HG03139 (cell line): ENCODE results near the gene CCDC152.
"Not testable (repeated sequence)": the region's sequence is repeated elsewhere in the genome, so short reads cannot be mapped to it uniquely, and the experiment has no call there.

Experiments
- ATAC-seq: cut with Tn5 transposase; IDR thresholded peaks from one replicate; pipeline ENCODE4 v1.9.1; 2021; ENCODE audit not compliant: unreplicated experiment

Gene CCDC152

DNA sequence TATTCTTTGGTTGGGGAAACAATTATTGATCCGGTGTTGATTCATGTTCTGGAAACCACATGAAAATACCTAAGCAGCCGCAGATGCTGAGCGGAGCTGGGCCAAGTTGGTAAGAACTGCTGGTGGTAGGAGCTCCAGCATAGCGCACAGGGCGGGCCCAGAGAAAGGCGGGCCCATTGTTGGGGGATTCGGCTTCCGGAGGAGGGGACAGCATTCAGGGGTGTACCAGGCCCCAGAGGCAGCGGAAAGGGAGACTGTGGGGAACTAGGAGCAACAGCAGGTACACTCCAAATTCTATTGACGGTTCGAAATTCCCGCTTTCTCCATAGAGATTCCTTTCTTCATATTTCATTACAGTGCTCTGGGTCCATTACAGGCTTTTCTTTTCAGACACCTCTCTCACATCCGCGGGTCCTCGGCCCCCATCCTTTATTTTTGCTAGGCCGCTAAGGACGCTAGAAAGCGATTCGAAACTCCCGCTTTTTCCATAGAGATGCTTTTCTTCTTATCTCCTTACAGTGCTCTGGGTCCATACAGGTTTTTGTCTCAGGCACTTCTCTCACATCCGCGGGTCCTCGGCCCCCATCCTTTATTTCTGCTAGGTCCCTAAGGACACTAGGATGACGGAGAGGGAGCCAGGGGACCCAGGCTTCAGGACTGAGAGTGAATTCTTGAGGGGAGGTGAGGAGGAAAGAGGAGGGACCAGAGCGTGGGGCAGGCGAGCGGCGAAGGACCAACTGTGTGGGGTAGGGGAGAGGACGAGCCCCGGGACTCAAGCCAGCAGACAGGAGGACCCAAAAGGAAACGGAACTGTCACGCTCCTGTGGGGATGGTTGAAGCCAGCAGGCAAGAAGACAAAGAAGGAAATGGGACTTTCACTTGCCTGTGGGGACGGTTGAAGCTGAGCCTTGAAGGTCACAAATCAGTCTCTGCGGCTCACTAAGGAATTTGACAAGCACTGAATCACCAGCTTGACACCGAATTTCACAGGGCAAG is at the start of gene CCDC152:
Gene CCDC152, plus strand, starts transcription at position 213 of the 996 bp plus-strand sequence. CDS start 2,304 bp downstream, outside the sequence.
- ATAC-seq, result peak; percentile 91

DNA sequence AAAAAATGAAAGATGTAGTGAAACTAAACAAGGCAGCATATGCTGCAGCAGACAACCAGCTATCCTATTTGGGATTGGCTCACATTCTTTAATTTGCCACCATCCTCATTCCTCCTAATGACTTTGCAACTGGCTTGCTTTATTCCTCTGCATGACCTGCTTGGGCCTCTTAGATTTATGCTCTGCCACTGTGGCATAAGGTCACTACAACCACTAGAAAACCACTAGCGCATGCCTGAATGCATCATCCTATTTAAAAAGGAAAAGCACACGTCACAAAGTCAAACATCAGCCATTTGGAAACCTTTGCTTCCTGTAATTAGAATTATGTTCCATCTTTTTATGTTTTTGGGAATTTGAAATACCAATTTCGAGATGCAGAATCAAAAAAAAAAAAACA is 40.8 kb upstream of the CCDC152 start:
- ATAC-seq, result no peak

GRCh38 chr5:42718591-42718990 is 38.0 kb upstream of the CCDC152 start:
- ATAC-seq, result peak; percentile 92

GRCh38 chr5:42719034-42719433 is 37.6 kb upstream of the CCDC152 start:
- peak; percentile 9 for ATAC-seq

GRCh38 chr5:42720251-42720650 is 36.4 kb upstream of the CCDC152 start:
- ATAC-seq, result no peak

DNA sequence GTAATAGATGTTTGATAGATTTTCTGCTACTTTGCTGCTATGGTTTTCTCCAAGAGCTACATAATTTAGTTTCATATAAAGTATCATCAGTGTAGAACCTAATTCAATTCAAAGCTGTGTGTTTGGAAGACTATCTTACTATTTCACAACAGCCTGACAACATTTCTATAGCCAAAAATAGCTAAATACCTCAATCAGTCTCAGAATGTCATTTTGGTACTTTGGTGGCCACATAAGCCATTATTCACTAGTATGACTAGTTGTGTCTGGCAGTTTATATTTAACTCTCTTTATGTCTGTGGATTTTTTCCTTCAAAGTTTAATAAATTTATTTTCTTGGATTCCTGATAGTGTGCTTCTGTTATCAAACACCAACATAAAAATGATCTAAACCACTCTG is 35.1 kb upstream of the CCDC152 start:
- ATAC-seq, result no peak

DNA sequence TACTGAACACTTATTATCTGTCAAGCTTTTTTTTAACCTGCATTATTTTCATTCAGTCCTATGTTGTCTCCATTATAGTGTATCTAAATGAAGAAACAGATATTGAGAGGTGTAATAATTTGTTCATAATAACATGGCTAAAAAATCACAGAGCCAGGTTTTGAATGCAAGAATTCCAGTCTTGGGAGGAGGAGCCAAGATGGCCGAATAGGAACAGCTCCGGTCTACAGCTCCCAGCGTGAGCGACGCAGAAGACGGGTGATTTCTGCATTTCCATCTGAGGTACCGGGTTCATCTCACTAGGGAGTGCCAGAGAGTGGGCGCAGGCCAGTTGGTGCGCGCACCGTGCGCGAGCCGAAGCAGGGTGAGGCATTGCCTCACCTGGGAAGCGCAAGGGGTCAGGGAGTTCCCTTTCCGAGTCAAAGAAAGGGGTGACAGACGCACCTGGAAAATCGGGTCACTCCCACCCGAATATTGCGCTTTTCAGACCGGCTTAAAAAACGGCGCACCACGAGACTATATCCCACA is 22.0 kb upstream of the CCDC152 start:
- not testable (repeated sequence) for ATAC-seq

DNA sequence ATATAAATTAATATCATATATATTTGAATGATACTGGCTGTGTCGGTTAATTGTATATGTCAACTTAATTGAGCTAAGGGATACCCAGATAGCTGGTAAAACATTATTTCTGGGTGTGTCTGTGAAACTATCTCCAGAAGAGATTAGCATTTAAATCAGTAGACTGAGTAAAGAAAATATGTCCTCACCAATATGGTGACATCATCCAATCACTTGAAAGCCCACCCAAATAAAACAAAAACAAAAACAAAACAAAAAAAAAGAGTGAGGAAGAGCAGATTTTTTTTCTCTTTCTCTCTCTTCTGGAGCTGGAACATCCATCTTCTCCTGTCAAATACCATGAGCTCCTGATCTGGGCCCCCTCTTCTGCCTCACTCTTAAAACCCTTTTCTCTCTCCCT is 15.7 kb upstream of the CCDC152 start:
- no peak for ATAC-seq

DNA sequence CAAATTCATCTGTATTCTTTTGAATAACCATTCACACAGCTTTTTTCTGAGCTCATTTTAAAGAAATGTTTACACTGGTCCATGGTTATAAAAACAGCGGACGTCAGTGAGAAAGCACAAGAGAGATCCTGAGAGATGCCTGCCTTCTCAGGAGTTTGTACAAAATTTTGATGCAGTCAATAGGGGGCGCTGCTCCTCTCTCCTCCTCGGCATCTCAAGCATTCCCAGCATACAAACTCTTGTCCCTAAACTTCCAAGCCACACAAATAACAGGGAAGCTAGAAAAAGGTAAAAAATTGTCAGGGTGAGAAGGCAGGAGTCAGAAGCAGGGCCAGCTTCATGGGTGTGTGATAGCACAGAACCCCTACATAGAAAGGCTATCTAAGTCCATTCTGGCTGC is 11.2 kb upstream of the CCDC152 start:
- no peak for ATAC-seq

DNA sequence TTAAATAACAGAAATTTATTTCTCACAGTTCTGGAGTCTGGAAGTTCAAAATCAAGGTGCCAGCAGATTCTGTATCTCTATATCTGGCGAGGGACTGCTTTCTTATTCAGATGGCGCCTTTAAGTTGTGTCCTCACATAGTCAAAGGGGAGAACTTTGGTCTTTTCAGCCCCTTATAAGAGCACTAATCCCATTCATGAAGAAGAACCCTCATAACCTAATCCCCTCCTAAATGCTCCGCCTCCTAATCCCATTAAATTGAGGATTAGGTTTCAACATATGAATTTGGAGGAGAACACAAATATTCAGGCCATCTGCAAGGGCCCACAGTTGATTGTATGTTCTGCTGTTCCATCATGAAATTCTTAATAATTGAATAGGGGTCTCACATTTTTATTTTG is 10.8 kb upstream of the CCDC152 start:
- ATAC-seq, result no peak

GRCh38 chr5:42749020-42749419 is 7.6 kb upstream of the CCDC152 start:
- ATAC-seq, result no peak

- ATAC-seq, result no peak
Measured at GRCh38 chr5:42750507-42750906, 6.1 kb upstream of the CCDC152 start.

- ATAC-seq, result no peak
Measured at GRCh38 chr5:42751044-42751443, 5.6 kb upstream of the CCDC152 start.

DNA sequence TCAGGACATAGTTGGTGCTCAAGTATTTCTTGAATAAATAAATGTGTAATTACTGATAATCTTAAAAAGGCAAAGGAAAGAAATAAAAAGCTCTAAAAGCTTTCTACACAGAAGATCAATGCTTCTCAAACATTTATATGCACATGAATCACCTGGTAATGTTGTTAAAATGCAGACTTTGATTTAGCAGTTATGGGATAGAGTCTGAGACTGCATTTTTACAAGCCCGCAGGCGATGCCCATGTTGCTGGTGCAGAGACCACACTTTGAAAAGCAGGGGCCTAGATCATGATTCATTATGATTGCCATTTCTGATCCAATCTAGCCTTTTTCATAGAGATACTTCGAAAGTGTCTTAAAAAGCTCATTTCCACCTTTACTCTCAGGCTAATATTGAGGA is 3.5 kb upstream of the CCDC152 start:
- no peak for ATAC-seq

DNA sequence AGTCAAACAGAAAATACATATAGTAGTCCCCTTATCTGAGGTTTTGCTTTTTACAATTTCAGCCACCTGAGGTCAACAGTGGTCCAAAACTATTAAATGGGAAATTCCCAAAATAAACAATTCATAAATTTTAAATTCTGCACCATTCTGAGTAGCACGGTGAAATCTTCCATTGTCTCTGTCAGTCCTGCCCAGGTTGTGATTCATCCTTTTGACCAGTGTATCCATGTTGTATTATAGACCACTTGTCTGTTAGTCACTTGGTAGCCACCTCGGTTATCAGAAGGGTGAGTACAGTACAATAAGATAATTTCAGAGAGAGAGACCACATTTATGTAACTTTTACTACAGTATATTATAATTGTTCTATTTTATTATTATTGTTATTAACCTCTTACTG is 2.8 kb downstream of the CCDC152 start:
- no peak for ATAC-seq

DNA sequence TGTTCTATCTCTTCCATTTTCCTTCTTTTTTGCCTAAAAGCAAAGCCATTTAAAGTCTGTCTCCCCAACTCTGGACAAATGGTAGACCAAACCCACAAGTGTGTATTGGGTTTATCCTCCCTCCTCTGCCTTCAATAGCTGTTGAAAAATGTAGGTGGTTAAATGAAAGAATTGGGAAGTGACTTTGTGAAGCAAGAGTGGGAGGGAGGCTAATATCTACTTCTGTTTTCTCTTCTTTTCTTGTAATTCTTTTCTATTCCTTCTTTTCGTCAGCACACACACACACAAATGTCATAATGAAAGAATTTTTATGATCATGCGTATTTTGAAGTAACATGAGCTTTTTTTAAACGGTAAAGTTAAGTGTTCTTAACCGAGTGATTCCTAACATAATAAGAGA is 3.8 kb downstream of the CCDC152 start:
- no peak for ATAC-seq

- ATAC-seq, result no peak
Measured at GRCh38 chr5:42761791-42762190, 5.2 kb downstream of the CCDC152 start.

- ATAC-seq, result no peak
Measured at GRCh38 chr5:42767491-42768105, 11.0 kb downstream of the CCDC152 start.

GRCh38 chr5:42768106-42768504 is 11.5 kb downstream of the CCDC152 start:
- no peak for ATAC-seq

DNA sequence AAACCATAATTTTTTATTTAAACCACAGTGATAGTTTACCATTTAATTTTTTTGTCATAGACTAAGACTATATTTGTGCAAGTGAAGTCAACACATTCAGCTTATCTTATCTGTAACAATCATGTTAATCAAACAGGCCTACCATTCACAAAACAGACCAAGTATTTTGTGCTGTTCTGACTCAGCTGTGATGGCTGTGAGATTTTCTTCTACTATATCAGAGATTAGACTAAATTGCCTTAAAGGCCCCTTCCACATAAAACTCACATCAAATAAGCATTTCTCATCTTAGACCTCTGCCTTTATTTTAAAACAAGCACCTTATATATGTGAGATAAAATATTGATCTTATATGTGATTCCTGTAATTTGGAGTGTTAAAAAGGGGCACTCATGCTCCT is 13.4 kb downstream of the CCDC152 start:
- no peak for ATAC-seq

DNA sequence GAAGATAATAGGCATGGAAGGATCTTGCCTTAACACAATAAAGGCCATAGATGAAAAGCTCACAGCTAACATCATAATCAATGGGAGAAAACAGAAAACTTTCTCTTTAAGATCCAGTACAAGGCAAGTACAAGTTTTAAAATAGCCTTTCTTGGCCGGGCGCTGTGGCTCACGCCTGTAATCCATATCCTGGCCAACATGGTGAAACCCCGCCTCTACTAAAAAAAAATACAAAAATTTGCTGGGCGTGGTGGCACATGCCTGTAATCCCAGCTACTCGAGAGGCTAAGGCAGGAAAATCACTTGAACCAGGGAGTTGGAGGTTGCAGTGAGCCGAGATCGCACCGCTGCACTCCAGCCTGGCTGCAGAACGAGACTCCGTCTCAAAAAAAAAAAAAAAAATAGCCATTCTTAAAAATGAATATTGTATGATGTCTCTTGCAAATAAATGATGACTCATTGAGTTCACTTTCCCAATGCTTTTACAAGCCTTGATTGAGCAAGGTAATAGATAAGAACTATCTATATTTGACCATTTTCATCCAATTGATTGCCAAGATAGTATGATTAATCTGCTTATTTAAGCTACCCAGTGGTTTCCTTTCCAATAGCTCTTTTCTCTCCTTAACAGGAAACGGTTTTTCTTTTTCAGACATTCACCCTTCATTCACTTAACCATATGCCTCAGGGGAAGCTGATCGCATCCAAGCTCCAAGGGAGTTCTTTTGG is 15.8 kb downstream of the CCDC152 start:
- no peak for ATAC-seq
